WTC11 (cell line): Measurements from ENCODE around the gene CELSR3. TPM values are rescaled to one million over a fixed set of nuclear protein-coding genes. Genes with fewer than 3 reads are reported as not detected.

Experiments
- ATAC-seq: fragments of 200-7000 bp; cut with Tn5 transposase; 2 replicates; pipeline ENCODE4 v1.10.0; 2021; ENCODE audit warnings: mild to moderate bottlenecking, moderate library complexity
- CTCF ChIA-PET: fragments of 300-600 bp; sonication (Branson Sonifier 250); formaldehyde crosslinking; loops from one replicate; lab custom pipeline; 2021; ENCODE audit warnings: antibody characterized with exemption; lab: Charles Lee
- POLR2A ChIA-PET: fragments of 350-600 bp; sonication (Branson Sonifier 250); formaldehyde crosslinking; loops from one replicate; lab custom pipeline; 2021; ENCODE audit warnings: antibody characterized with exemption; lab: Charles Lee
- DNase-seq: peaks from one replicate; pipeline ENCODE4 v3.0.0; 2021; ENCODE audit warnings: low spot score
- H3K27ac Mint-ChIP-seq: 2 replicates; pipeline ENCODE4 v1.8.0; 2021; ENCODE audit warnings: mixed read lengths
- H3K27me3 Mint-ChIP-seq: 2 replicates; pipeline ENCODE4 v1.8.0; 2021; ENCODE audit warnings: low read depth, mild to moderate bottlenecking, moderate library complexity, mixed read lengths
- H3K36me3 Mint-ChIP-seq: 2 replicates; pipeline ENCODE4 v1.8.0; 2021; ENCODE audit warnings: mixed read lengths
- H3K4me1 Mint-ChIP-seq: 2 replicates; pipeline ENCODE4 v1.8.0; 2022; ENCODE audit warnings: mixed read lengths
- H3K4me3 Mint-ChIP-seq: 2 replicates; pipeline ENCODE4 v1.8.0; 2021; ENCODE audit warnings: mild to moderate bottlenecking, moderate library complexity, mixed read lengths
- H3K9me3 Mint-ChIP-seq: 2 replicates; pipeline ENCODE4 v1.8.0; 2021; ENCODE audit warnings: mixed read lengths
- ATF1 ChIP-seq: sonication (generic); formaldehyde crosslinking; IDR thresholded peaks from 2 replicates; pipeline ENCODE4 v1.8.1; 2023; ENCODE audit warnings: mild to moderate bottlenecking, moderate library complexity, missing genetic modification reagents
- CBFB ChIP-seq: sonication (generic); formaldehyde crosslinking; IDR thresholded peaks from 2 replicates; pipeline ENCODE4 v1.8.1; 2022; ENCODE audit warnings: mild to moderate bottlenecking, low read depth, missing genetic modification reagents
- CDX4 ChIP-seq: fragments of 250-450 bp; sonication (Bioruptor Pico); IDR thresholded peaks from 2 replicates; pipeline ENCODE4 v1.9.0; 2021; ENCODE audit warnings: moderate library complexity, mild to moderate bottlenecking, inconsistent platforms, borderline replicate concordance
- EMX1 ChIP-seq: fragments of 250-450 bp; sonication (Bioruptor Pico); IDR thresholded peaks from 2 replicates; pipeline ENCODE4 v1.8.0; 2021; ENCODE audit warnings: mild to moderate bottlenecking
- KAT7 ChIP-seq: sonication (generic); formaldehyde crosslinking; IDR thresholded peaks from 2 replicates; pipeline ENCODE4 v1.8.1; 2023; ENCODE audit warnings: missing genetic modification reagents, mild to moderate bottlenecking, borderline replicate concordance
- MLX ChIP-seq: sonication (generic); formaldehyde crosslinking; IDR thresholded peaks from 2 replicates; pipeline ENCODE4 v1.8.1; 2023; ENCODE audit warnings: mild to moderate bottlenecking, missing genetic modification reagents, moderate library complexity
- PRDM15 ChIP-seq: sonication (generic); formaldehyde crosslinking; IDR thresholded peaks from 2 replicates; pipeline ENCODE4 v1.8.0; 2022; ENCODE audit warnings: missing genetic modification reagents
- RORB ChIP-seq: fragments of 250-450 bp; sonication (Bioruptor Pico); IDR thresholded peaks from 2 replicates; pipeline ENCODE4 v1.9.0; 2021; ENCODE audit warnings: mild to moderate bottlenecking
- SMAD3 ChIP-seq: sonication (generic); formaldehyde crosslinking; IDR thresholded peaks from 2 replicates; pipeline ENCODE4 v1.8.0; 2022; ENCODE audit warnings: missing genetic modification reagents, mild to moderate bottlenecking, borderline replicate concordance
- SP1 ChIP-seq: sonication (generic); formaldehyde crosslinking; conservative IDR thresholded peaks from 2 replicates; pipeline ENCODE4 v1.8.1; 2022; ENCODE audit warnings: missing genetic modification reagents
- TEAD4 ChIP-seq: sonication (generic); formaldehyde crosslinking; IDR thresholded peaks from 2 replicates; pipeline ENCODE4 v1.8.0; 2022; ENCODE audit warnings: mild to moderate bottlenecking, missing genetic modification reagents
- USF2 ChIP-seq: sonication (generic); formaldehyde crosslinking; IDR thresholded peaks from 2 replicates; pipeline ENCODE4 v1.8.1; 2023; ENCODE audit warnings: mild to moderate bottlenecking, missing genetic modification reagents, moderate library complexity
- ZBTB21 ChIP-seq: sonication (generic); formaldehyde crosslinking; IDR thresholded peaks from 2 replicates; pipeline ENCODE4 v1.8.1; 2023; ENCODE audit warnings: mild to moderate bottlenecking, missing genetic modification reagents, borderline replicate concordance
- ZSCAN18 ChIP-seq: fragments of 250-450 bp; sonication (Bioruptor Pico); IDR thresholded peaks from 2 replicates; pipeline ENCODE4 v2.1.2; 2022; ENCODE audit warnings: mild to moderate bottlenecking, moderate library complexity
- total RNA-seq: library from RNA; stranded (reverse); gene quantifications from 3 replicates; pipeline ENCODE4 v1.2.3, GENCODE V29; 2021
- TF ChIP-seq, protein P1 (sequence below): sonication (generic); formaldehyde crosslinking; IDR thresholded peaks from 2 replicates; pipeline ENCODE4 v1.8.0; 2022; ENCODE audit warnings: mild to moderate bottlenecking, missing genetic modification reagents
- TF ChIP-seq, protein P2 (sequence below): fragments of 200-600 bp; IDR thresholded peaks from 2 replicates; pipeline ENCODE4 v1.8.0; 2022; ENCODE audit warnings: antibody characterized with exemption

CELSR3 gene
- total RNA-seq, 1 experiment from 2014 or later = 27.9 TPM

- POLR2A ChIA-PET = interaction anchor here (1.5 to 4.4 kb wide), 3 partner anchors 19 to 52 kb away, joined by 8 to 41 read pairs (median 25); partner anchors contain the start of genes IP6K2 and SLC26A6
- DNase-seq (no peak), ATAC-seq (no peak)
- Mint-ChIP-seq H3K27ac (peak overlapping the region; percentile 99), H3K4me3 (no peak overlapping the region), H3K4me1 (peaks cover 14% of the 10 kb centered on the region), H3K9me3 (0 out of 2 replicates have a peak, but pooled peaks cover 4% of the 10 kb centered on the region), H3K36me3 (peaks cover 20% of the 10 kb centered on the region), H3K27me3 (no peaks in the 10 kb centered on the region)
- CTCF ChIA-PET = interaction anchor here (0.7 to 5.2 kb wide), 13 partner anchors 9 to 342 kb away, joined by 3 to 51 read pairs (median 6); partner anchors contain the start of genes NCKIPSD, SLC26A6 and WDR6
- TF ChIP-seq CBFB (CRISPR knock-in tag) = no peak
- no peak for TF ChIP-seq ATF1 (CRISPR knock-in tag)
- TF ChIP-seq, protein P1, sequence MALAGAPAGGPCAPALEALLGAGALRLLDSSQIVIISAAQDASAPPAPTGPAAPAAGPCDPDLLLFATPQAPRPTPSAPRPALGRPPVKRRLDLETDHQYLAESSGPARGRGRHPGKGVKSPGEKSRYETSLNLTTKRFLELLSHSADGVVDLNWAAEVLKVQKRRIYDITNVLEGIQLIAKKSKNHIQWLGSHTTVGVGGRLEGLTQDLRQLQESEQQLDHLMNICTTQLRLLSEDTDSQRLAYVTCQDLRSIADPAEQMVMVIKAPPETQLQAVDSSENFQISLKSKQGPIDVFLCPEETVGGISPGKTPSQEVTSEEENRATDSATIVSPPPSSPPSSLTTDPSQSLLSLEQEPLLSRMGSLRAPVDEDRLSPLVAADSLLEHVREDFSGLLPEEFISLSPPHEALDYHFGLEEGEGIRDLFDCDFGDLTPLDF = no peak
- TF ChIP-seq, protein P2, sequence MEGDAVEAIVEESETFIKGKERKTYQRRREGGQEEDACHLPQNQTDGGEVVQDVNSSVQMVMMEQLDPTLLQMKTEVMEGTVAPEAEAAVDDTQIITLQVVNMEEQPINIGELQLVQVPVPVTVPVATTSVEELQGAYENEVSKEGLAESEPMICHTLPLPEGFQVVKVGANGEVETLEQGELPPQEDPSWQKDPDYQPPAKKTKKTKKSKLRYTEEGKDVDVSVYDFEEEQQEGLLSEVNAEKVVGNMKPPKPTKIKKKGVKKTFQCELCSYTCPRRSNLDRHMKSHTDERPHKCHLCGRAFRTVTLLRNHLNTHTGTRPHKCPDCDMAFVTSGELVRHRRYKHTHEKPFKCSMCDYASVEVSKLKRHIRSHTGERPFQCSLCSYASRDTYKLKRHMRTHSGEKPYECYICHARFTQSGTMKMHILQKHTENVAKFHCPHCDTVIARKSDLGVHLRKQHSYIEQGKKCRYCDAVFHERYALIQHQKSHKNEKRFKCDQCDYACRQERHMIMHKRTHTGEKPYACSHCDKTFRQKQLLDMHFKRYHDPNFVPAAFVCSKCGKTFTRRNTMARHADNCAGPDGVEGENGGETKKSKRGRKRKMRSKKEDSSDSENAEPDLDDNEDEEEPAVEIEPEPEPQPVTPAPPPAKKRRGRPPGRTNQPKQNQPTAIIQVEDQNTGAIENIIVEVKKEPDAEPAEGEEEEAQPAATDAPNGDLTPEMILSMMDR = no peak
Measured at GRCh38 chr3:48664929-48665328, 2.2 kb upstream of the CELSR3 start.

GRCh38 chr3:48664313-48664644 lies 1.6 kb upstream of the CELSR3 start:
- peaks cover 27% of the 10 kb centered on the region for H3K36me3 Mint-ChIP-seq
- no peak for DNase-seq
- peak overlapping the region; percentile 99 for H3K27ac Mint-ChIP-seq
- H3K27me3 Mint-ChIP-seq = no peaks in the 10 kb centered on the region
- peak overlapping the region; percentile 88 for H3K4me3 Mint-ChIP-seq
- TF ChIP-seq RORB (CRISPR knock-in tag) (no peak), PRDM15 (CRISPR knock-in tag) (no peak), TEAD4 (CRISPR knock-in tag) (no peak), SP1 (CRISPR knock-in tag) (no peak), ZSCAN18 (CRISPR knock-in tag) (no peak), SMAD3 (CRISPR knock-in tag) (no peak), USF2 (CRISPR knock-in tag) (no peak), CDX4 (CRISPR knock-in tag) (no peak), ZBTB21 (CRISPR knock-in tag) (no peak), EMX1 (CRISPR knock-in tag) (no peak), KAT7 (CRISPR knock-in tag) (no peak), MLX (CRISPR knock-in tag) (no peak)
- ATAC-seq = no peak
- H3K4me1 Mint-ChIP-seq = peaks cover 14% of the 10 kb centered on the region
- ChIA-PET POLR2A (interaction anchor here (1.2 to 4.4 kb wide), 4 partner anchors 20 to 255 kb away, joined by 3 to 41 read pairs (median 16); partner anchors contain the start of genes ARIH2, IP6K2 and SLC26A6), CTCF (interaction anchor here (0.6 to 5.2 kb wide), 21 partner anchors 10 to 468 kb away, joined by 3 to 51 read pairs (median 5); partner anchors contain the start of genes IP6K2, LAMB2, NCKIPSD and NDUFAF3)
- 0 out of 2 replicates have a peak, but pooled peaks cover 4% of the 10 kb centered on the region for H3K9me3 Mint-ChIP-seq
